ENCODE results near the gene MET.

MET gene

DNA sequence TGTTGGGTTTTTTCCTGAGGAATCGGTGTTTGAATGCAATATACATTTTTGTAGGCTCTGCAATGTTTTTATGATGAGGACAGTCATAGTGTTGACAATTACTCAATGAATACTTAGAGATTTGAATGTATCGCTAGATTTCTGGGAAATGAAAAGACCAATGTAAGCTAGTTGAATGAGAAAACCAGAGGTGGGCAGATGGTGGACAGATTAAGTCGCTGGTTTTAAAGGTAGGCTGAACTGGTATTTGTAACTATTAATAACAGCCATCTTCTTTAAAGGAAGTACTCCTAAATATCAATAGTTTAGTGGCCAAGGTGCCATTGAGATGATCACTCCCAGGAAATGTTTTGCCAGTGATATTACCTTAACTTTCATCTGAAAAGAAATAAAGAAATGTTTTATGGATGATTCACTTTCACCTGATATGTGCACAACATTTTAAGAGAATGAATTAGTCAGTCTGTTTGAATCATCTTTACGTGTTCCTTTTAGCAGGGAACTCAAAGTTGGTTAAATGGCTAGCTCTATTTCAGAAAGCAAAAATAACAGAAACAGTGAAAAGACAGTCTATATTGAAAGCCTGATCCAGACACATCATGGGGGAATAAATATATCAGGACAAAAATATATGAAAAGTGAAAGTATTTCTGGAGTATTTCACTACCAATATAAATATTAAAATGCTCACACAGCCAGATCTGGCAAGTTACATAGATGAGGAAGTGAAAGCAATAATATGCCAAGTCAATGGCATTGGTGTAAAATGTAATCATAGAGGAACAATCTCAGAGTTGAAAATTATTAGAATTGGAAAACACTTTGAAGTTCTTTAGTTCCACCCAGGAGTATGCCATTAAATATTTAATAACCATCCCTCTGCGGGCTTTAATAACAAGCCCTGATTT is 20.7 kb downstream of the MET start:
- no peak overlapping the region for H3K4me3 ChIP-seq (ENCODE audit: low read depth, low read length)
- DNase-seq (ENCODE audit: low read depth): no peak

DNA sequence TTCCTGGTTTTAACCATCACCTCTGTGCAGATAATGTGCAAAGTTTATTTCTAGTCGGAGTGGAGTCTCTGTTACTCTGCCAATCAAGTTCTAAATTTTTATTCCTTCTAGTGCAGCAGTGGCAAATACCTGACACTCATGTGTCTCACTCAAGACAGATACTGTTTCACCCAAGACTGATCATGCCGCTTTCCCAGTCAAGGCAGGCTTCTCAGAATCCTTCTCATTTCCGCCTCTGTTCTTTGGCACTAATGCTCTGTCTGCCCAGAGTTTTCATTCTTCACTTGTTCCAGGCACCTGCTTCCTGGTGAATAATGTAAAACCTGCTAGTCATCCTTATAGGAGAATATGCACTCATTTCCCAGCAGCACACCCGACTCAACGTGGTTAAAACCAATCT is 24.7 kb downstream of the MET start:
- DNase-seq (ENCODE audit: low read depth): no peak
- H3K4me3 ChIP-seq (ENCODE audit: low read depth, low read length): no peak overlapping the region

DNA sequence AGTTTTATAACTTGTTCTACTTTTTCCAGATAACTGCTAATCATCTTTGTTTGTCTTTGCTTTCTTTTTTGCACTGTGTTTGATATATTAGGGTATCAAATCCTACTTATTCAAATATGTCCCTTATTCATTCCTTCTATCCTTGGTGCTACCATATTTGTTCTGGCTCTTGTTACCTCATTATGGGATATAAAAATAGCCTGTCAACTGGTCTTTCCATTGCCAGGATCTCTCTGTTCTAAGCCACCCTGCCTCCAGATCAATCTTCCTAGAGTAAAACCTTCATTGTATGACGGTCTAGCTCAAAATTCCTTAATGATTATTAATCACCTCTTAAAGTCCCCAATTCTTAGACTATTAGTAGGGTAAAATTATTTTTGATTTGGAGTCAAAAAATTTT is 25.2 kb downstream of the MET start:
- no peak overlapping the region for H3K4me3 ChIP-seq (ENCODE audit: low read depth, low read length)
- DNase-seq (ENCODE audit: low read depth): no peak

DNA sequence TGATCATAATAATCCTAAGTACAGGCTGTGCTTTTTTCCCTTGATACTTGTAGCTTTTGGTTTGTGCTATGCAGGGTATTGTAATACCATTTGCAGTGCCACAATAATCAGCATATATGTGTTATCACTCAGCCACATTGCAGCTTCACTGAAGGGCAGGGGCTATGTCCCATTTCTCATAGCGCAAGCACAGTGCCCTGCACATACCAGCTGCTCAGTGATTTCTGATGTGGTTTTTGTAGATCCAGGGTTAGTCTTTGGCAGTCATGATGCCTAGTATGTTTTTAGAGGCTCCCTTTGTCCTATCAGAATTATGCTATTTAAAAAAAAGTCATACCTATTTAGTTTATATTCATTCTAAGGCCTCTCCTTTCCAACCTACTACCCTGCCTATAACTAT is 25.8 kb downstream of the MET start:
- no peak for DNase-seq (ENCODE audit: low read depth)
- H3K4me3 ChIP-seq (ENCODE audit: low read depth, low read length): no peak overlapping the region

DNA sequence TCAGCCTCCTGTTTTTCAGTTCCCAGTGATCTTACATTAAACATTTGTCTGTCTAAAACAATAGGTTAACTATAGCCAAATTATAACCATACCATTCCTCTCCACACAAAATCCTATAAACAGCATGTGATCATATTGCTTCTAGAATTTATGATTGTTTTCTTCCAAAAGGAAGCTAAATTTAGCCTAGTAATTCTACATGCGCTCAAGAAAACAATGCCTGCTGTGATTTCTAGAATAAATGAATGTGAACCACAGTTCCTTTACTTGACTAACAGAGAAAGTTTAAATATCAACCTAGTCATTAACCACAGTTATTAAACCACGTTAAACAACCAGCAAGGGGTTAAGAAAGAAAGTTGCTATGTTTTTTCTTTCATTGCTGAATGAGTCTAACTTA is 26.4 kb downstream of the MET start:
- H3K4me3 ChIP-seq (ENCODE audit: low read depth, low read length): no peak overlapping the region
- no peak for DNase-seq (ENCODE audit: low read depth)

DNA sequence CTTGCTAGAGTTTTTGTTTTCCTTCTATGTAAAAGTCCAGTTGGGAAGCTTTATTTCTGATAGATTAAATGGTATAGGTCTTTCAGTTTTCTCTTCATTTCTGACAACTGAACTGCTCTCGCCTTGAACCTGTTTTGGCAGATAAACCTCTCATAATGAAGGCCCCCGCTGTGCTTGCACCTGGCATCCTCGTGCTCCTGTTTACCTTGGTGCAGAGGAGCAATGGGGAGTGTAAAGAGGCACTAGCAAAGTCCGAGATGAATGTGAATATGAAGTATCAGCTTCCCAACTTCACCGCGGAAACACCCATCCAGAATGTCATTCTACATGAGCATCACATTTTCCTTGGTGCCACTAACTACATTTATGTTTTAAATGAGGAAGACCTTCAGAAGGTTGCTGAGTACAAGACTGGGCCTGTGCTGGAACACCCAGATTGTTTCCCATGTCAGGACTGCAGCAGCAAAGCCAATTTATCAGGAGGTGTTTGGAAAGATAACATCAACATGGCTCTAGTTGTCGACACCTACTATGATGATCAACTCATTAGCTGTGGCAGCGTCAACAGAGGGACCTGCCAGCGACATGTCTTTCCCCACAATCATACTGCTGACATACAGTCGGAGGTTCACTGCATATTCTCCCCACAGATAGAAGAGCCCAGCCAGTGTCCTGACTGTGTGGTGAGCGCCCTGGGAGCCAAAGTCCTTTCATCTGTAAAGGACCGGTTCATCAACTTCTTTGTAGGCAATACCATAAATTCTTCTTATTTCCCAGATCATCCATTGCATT is 27.1 kb downstream of the MET start:
- DNase-seq (ENCODE audit: low read depth): no peak

DNA sequence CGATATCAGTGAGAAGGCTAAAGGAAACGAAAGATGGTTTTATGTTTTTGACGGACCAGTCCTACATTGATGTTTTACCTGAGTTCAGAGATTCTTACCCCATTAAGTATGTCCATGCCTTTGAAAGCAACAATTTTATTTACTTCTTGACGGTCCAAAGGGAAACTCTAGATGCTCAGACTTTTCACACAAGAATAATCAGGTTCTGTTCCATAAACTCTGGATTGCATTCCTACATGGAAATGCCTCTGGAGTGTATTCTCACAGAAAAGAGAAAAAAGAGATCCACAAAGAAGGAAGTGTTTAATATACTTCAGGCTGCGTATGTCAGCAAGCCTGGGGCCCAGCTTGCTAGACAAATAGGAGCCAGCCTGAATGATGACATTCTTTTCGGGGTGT is 27.7 kb downstream of the MET start:
- no peak overlapping the region for H3K4me3 ChIP-seq (ENCODE audit: low read depth, low read length)
- no peak for DNase-seq (ENCODE audit: low read depth)

More for the DNA sequence above, 27.1 kb downstream of the MET start:
- no peak overlapping the region for H3K4me3 ChIP-seq (ENCODE audit: low read depth, low read length)

DNA sequence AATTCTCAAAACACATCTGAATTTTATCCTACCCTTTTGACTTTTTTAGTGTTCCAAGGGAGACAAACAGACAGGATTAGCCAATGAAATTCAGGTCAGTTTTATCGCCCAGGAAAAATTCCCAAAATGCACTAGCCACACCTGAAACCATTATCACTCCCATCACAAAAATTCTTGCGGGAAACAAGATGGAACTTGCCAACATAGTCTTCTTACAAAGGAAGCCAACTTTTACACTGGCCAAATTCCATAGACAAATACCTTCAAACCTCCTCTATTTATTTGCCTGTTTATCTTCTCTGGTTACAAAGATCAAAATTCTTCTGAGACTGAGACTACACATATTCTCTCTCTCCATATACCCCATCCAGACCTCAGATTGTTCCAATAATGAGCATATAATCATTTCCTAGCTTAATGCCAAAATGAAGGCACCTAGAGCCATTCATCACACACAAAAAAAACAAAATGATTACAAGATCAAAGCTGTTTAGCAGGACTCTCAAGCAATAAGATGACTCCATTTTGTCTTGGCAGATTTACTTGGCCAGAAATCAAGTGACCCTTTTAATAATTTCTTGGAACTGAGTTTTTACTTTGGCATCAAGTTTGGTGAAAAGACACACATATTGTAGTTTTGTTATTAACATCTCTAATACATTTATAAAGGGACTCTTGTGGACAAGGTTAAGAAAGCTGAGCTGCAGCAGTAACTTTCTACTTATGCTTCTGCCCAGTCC is 30.2 kb downstream of the MET start:
- DNase-seq (ENCODE audit: low read depth): no peak

DNA sequence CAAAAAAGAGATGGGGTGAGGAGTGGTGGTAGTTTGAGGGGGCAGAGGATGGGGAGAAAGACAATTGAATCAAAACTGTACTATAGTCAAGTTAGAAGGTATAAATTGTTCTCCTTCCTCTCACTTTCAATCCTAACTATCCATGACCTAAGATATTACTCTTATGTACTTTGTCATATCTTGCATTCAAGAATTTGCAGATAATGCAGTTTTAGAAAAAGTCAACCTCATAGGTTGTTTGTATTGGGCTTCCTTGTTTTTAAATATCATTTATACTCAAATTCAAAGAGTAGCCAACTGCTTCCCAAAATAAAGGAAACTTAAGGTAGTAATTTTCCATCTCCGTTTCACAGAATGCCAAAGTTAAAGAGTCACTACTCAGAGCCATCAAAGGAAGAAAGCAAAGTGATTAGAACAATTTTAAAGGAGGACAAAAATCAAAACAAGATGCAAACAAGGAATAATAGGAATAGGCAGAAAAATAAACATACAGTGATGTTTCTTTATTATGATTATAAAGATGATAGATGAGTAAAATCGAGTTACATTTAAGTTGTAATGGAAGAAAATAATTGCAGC is 32.7 kb downstream of the MET start:
- DNase-seq (ENCODE audit: low read depth): no peak
- H3K4me3 ChIP-seq (ENCODE audit: low read depth, low read length): no peak overlapping the region

More for the DNA sequence above, 30.2 kb downstream of the MET start:
- H3K4me3 ChIP-seq (ENCODE audit: low read depth, low read length): no peak overlapping the region

DNA sequence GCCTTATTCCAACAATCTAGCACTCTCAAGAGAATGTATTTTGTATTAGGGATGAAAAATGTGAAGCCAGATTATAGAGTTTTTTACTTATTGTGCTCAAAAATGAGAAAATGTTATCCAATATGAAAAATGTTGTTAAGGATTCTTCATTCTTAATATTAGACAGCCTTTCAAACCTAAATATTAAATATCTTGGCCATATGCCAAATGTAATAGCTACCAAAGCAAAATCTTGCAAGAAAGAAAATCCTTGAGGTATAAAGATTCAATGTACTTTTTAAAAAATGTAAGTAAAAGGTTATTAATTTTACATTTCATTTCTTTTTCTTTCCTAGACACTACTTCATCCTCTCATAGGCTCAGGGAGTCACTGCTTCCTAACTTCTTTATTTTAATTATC is 33.4 kb downstream of the MET start:
- H3K4me3 ChIP-seq (ENCODE audit: low read depth, low read length): no peak overlapping the region
- no peak for DNase-seq (ENCODE audit: low read depth)

DNA sequence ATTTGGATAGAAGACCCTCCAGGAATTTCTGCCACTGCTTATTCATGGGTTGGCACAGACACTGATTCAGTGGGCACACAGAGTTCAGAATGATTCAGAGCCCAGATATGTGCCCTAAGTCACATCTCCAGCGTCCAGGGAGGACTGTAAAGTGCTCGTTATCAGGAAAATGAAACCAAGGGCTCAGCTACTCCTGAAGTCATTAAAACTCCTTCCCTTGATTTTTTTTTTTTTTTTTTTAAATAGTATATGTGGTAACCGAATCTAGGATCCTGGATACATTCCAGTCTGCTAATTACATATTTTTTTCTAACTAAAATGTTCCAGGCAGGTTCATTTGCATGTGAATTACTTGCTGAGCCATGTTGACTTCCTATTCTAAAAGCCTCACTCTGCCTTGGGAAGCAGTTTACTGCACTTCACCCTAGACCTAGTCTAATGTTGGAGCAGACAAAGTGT is 34.7 kb downstream of the MET start:
- DNase-seq (ENCODE audit: low read depth): no peak
- H3K4me3 ChIP-seq (ENCODE audit: low read depth, low read length): peak overlapping the region; percentile 3

DNA sequence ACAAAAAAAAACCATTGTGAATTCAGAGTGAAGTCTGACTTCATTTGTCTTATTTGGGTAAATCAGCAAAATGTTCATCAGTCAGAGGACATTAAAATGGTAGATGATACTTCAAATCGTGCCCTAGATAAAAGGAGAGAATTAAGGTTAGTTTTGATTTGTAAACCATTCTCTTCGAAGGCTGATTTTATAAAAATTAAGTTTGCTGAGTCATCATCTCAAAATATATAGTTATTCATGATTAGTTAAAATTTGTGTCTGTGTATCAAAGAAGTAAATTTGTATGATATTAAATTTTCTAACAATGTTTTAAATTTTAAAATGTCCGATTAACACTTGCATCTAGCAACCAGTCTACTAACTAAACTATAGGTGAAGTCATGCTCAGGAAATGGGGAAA is 35.3 kb downstream of the MET start:
- H3K4me3 ChIP-seq (ENCODE audit: low read depth, low read length): no peak overlapping the region
- DNase-seq (ENCODE audit: low read depth): no peak

DNA sequence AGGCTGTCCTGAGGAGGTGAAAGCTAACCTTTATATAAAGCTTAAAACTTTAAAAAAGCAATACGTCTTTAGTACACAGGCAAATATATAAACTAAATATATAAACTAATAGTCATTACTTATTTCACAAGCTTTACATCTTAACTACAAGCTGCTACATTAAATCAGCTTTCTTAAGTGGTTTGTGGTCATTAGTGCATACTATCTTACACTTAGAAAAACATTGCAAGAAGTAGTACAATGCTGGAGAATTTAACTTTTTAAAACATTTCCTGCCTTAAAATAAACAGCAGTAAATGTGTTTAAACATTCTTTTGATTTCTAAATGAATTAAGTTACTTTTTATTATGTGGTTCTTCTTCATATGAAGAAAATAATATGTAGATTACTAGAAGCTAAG is 36.3 kb downstream of the MET start:
- no peak overlapping the region for H3K4me3 ChIP-seq (ENCODE audit: low read depth, low read length)
- no peak for DNase-seq (ENCODE audit: low read depth)

DNA sequence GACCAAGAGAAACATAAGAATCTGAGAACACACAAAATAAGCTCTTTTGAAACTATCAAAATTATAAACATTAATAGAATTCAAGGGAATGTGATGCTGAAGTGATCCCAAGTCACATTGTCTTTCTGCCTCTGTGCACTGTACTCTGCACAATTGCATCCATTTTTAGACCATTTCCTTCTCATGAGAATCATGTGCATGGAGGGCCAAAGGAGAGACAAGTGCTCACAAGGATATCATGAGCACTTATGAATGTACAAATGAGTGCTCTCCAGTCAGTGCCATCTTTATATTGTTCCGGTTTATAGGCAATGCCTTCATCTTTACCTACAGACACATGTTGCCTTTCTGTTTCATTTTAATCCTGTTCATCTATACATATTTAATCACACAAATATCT is 36.9 kb downstream of the MET start:
- DNase-seq (ENCODE audit: low read depth): no peak
- H3K4me3 ChIP-seq (ENCODE audit: low read depth, low read length): no peak overlapping the region

DNA sequence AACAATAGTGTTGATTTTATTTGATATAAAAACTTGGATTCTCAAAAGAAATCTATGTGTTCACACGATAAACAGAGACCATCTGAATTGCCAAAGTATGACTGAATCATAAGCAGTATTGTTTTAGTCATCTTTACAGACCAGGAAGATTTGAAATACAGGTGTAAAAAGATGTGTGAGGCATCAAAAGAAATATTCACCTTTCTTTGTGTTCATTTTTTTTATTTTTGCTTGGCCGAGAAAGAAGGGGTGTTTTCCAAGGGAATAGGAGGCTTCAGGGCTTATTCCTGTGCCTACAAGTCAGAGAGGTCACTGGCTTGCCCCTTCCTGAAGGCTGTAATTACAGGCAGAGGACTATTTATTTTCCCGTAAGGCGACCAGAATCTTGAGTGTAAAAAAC is 37.3 kb downstream of the MET start:
- no peak for DNase-seq (ENCODE audit: low read depth)

DNA sequence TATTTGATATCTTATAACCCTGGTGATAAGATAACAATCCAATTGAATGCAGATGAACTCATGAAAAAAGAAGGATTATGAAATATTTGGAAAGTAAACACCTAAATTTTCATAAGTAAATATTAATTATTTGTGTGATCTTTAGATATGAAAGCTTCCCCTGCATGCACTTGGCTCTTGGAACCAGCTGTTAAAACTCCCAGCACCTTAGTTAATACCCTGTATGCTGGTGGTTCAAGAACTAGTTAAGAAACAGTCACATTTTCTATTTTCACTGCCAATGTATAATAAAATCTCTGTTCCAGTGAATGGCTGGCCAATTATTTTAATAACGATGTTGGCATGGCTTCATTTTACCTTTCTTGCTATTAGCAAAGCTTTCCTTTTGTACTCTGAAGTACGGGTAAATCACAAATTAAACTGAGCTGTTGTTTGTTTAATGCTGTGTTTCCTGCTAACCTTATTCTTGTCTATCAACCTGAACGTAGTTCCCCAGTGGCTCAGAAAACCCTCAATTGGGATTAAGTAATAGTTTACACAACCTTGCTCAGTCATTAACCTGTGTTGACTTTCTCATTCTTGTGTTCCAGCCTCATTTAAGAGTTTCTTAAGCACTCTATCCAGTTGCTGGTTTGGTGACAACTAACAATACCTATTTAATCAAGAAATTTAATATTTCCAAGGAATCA is 38.9 kb downstream of the MET start:
- no peak for DNase-seq (ENCODE audit: low read depth)
- H3K4me3 ChIP-seq (ENCODE audit: low read depth, low read length): no peak overlapping the region

More for the DNA sequence above, 37.3 kb downstream of the MET start:
- no peak overlapping the region for H3K4me3 ChIP-seq (ENCODE audit: low read depth, low read length)

DNA sequence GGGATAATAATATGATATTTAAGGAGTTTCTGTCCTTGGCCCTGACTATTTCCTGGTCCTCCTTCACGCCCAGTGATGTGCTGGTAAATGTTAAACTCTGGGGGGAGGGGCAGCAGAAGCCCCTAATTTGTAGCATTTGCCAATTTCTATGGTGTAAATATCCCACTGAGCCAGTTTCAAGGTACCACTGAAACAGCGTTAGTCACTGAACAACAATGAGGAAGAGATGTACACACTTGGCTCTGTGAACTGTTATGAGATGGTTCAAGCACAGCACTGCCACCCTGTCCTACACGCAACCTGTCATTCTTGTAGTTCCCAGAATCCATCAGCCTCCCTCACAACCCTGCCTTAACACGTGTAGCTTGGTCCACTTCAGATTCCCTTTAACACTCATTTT is 39.8 kb downstream of the MET start:
- H3K4me3 ChIP-seq (ENCODE audit: low read depth, low read length): no peak overlapping the region
- DNase-seq (ENCODE audit: low read depth): no peak

DNA sequence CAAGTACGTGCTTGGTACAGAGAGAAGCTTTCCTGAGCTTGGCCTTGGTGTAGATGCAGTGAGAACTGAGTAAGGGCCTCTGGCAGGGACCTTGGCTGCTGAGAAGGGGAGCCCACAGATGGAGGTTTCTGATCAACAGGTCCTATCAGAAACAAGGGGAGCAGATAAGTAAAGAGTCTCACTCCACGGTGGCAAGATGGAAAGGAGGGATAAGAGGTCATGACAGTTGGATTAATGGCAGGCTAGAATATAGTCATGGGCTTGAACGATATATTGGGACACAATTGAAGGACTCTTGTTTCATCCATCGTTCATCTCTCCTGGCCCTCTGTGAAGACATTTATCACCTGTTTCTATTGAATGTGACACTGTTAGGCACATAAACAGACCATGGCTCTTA is 41.5 kb downstream of the MET start:
- no peak for DNase-seq (ENCODE audit: low read depth)
- no peak overlapping the region for H3K4me3 ChIP-seq (ENCODE audit: low read depth, low read length)

DNA sequence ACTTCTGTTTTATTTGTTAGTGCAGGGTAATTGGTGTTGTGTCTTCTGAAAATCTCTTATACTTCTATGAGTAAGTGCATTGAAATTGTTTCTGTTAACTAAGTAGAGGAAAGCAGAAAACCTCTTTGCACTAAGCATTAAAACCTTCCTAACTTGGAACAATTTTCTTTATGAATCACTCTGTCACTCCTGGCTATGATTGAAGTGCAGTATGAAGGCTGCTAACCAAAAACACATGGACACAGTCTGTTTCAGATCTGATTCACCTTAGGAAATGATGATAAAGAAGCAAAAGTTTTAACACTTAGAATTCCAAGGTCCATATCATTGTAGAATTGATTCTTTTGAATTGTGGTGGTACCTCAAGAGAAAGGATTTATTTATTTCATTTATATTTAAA is 41.9 kb downstream of the MET start:
- DNase-seq (ENCODE audit: low read depth): peak; percentile 55
- no peak overlapping the region for H3K4me3 ChIP-seq (ENCODE audit: low read depth, low read length)

Data from skeletal muscle cell (primary cell).